GM21737 (cell line): ENCODE measurements around the gene ZNF107.

ENCODE experiments used
- ATAC-seq: cut with Tn5 transposase; IDR thresholded peaks from one replicate; pipeline ENCODE4 v1.9.1; 2021; ENCODE audit warnings: mild to moderate bottlenecking, moderate library complexity; ENCODE audit not compliant: unreplicated experiment

ZNF107 gene

GRCh38 chr7:64665980-64666662, at the start of gene ZNF107:
ZNF107 (plus strand) TSS chr7:64666133; CDS start chr7:64666283, 150 bp downstream.
- ATAC-seq: peak; percentile 98

- no peak for ATAC-seq
Measured at GRCh38 chr7:64618785-64619456, 47.0 kb upstream of the ZNF107 start.

GRCh38 chr7:64619705-64620104, 46.2 kb upstream of the ZNF107 start:
- no peak for ATAC-seq

- ATAC-seq: no peak
Measured at GRCh38 chr7:64621656-64622055, 44.3 kb upstream of the ZNF107 start.

GRCh38 chr7:64625114-64626082, 40.5 kb upstream of the ZNF107 start:
- no peak for ATAC-seq

- ATAC-seq: no peak
Measured at GRCh38 chr7:64626083-64626469, 39.9 kb upstream of the ZNF107 start.

- no peak for ATAC-seq
Measured at GRCh38 chr7:64626557-64626956, 39.4 kb upstream of the ZNF107 start.

GRCh38 chr7:64628192-64628591, 37.7 kb upstream of the ZNF107 start:
- ATAC-seq: no peak

GRCh38 chr7:64628721-64629120, 37.2 kb upstream of the ZNF107 start:
- ATAC-seq: no peak

- ATAC-seq: no peak
Measured at GRCh38 chr7:64630496-64630895, 35.4 kb upstream of the ZNF107 start.

- ATAC-seq: no peak
Measured at GRCh38 chr7:64632029-64632428, 33.9 kb upstream of the ZNF107 start.

- no peak for ATAC-seq
Measured at GRCh38 chr7:64633401-64633800, 32.5 kb upstream of the ZNF107 start.

GRCh38 chr7:64634406-64635062, 31.4 kb upstream of the ZNF107 start:
- ATAC-seq: no peak

- no peak for ATAC-seq
Measured at GRCh38 chr7:64636386-64636785, 29.5 kb upstream of the ZNF107 start.

- ATAC-seq: no peak
Measured at GRCh38 chr7:64637521-64638445, 28.1 kb upstream of the ZNF107 start.

GRCh38 chr7:64638822-64639221, 27.1 kb upstream of the ZNF107 start:
- ATAC-seq: no peak

- no peak for ATAC-seq
Measured at GRCh38 chr7:64639267-64640001, 26.5 kb upstream of the ZNF107 start.

GRCh38 chr7:64640504-64640903, 25.4 kb upstream of the ZNF107 start:
- no peak for ATAC-seq

GRCh38 chr7:64642046-64642445, 23.9 kb upstream of the ZNF107 start:
- no peak for ATAC-seq
